OCI-LY7 (cell line): ENCODE data around the gene NIF3L1. TPM values are rescaled to one million over a fixed set of nuclear protein-coding genes. Genes with fewer than 3 reads are reported as not detected.

Experiments
- BruUV-seq: library from RNA; stranded (reverse); fragments of 400-500 nt; replicated peaks from 2 replicates; lab custom pipeline; 2021; lab: Mats Ljungman, UMichigan
- CTCF ChIA-PET: fragments of 300-600 bp; sonication (Branson Sonifier 250); formaldehyde crosslinking; loops from one replicate; lab custom pipeline; 2022; ENCODE audit warnings: antibody characterized with exemption; ENCODE audit not compliant: unreplicated experiment; lab: Charles Lee
- POLR2A ChIA-PET: fragments of 300-600 bp; sonication (Branson Sonifier 250); formaldehyde crosslinking; loops from one replicate; lab custom pipeline; 2022; ENCODE audit warnings: antibody characterized with exemption; lab: Charles Lee
- DNase-seq: peaks from one replicate; pipeline ENCODE4 v3.0.0-alpha.2; 2015; ENCODE audit warnings: low spot score
- H2AFZ ChIP-seq: fragments of 200-600 bp; sonication (generic), shearing (Covaris generic); 2 replicates; pipeline ENCODE4 v1.6.1; 2014; ENCODE audit warnings: mild to moderate bottlenecking, antibody characterized with exemption, low read length, moderate library complexity
- H3K27ac ChIP-seq: fragments of 200-600 bp; sonication (generic); 2 replicates; pipeline ENCODE4 v1.5.1; 2014; ENCODE audit warnings: mixed run types, low read depth, mild to moderate bottlenecking, moderate library complexity, low read length, inconsistent platforms; ENCODE audit not compliant: poor library complexity, severe bottlenecking
- H3K36me3 ChIP-seq: fragments of 200-600 bp; sonication (generic); 2 replicates; pipeline ENCODE4 v1.6.1; 2014; ENCODE audit warnings: mild to moderate bottlenecking, antibody characterized with exemption, low read length, moderate library complexity, mixed read lengths; ENCODE audit not compliant: insufficient read depth
- H3K4me1 ChIP-seq: fragments of 200-600 bp; sonication (generic); 2 replicates; pipeline ENCODE4 v1.5.1; 2014; ENCODE audit warnings: mild to moderate bottlenecking, low read length; ENCODE audit not compliant: insufficient read depth, poor library complexity, severe bottlenecking
- H3K4me2 ChIP-seq: fragments of 200-600 bp; sonication (generic); 2 replicates; pipeline ENCODE4 v1.6.1; 2014; ENCODE audit warnings: mild to moderate bottlenecking, low read length
- H3K4me3 ChIP-seq: fragments of 200-600 bp; sonication (generic); 2 replicates; pipeline ENCODE4 v1.5.1; 2014; ENCODE audit warnings: mild to moderate bottlenecking, low read depth, low read length; ENCODE audit not compliant: poor library complexity, severe bottlenecking
- H3K79me2 ChIP-seq: fragments of 200-600 bp; sonication (generic); 2 replicates; pipeline ENCODE4 v1.6.1; 2016; ENCODE audit warnings: low read depth, mild to moderate bottlenecking, low read length, moderate library complexity, mixed read lengths; ENCODE audit not compliant: insufficient read depth
- H3K9me2 ChIP-seq: fragments of 200-600 bp; sonication (generic); 2 replicates; pipeline ENCODE4 v1.6.1; 2016; ENCODE audit warnings: mild to moderate bottlenecking, low read length, mixed read lengths; ENCODE audit not compliant: insufficient read depth
- H3K9me3 ChIP-seq: fragments of 200-600 bp; sonication (generic); 2 replicates; pipeline ENCODE4 v1.6.1; 2014; ENCODE audit warnings: mild to moderate bottlenecking, mixed run types, low read length, mixed read lengths
- H4K20me1 ChIP-seq: fragments of 200-600 bp; sonication (generic); 2 replicates; pipeline ENCODE4 v1.6.1; 2014; ENCODE audit warnings: mild to moderate bottlenecking, antibody characterized with exemption, low read length, moderate library complexity, mixed read lengths; ENCODE audit not compliant: insufficient read depth
- EZH2phosphoT487 ChIP-seq: fragments of 200-600 bp; sonication (generic); IDR thresholded peaks from 2 replicates; pipeline ENCODE4 v1.6.1; 2018; ENCODE audit warnings: low read depth, borderline replicate concordance, mild to moderate bottlenecking, mixed run types, antibody characterized with exemption, low read length, moderate library complexity, mixed read lengths
- intact Hi-C: fragments of 100-400 bp; cut with micrococcal nuclease; formaldehyde crosslinking; loops from one replicate; pipeline ENCODE4 v1.10.0; 2022; ENCODE audit not compliant: unreplicated experiment
- total RNA-seq, 2 experiments: library from RNA; depleted of rRNA in 1 of 2; stranded (reverse); fragments of >200 nt in 1 of 2; shearing (Covaris generic) in 1 of 2; gene quantifications; 2 replicates each; pipeline ENCODE4 v1.2.3, GENCODE V29; 2014 to 2022
- TF ChIP-seq, protein P1 (sequence below): fragments of 200-600 bp; sonication (generic); conservative IDR thresholded peaks from 2 replicates; pipeline ENCODE4 v1.5.1; 2014; ENCODE audit warnings: mild to moderate bottlenecking, antibody characterized with exemption, low read length, moderate library complexity, mixed read lengths

Gene NIF3L1
- total RNA-seq, 2 experiments from 2014 or later: 60.4 to 68.4 TPM

DNA sequence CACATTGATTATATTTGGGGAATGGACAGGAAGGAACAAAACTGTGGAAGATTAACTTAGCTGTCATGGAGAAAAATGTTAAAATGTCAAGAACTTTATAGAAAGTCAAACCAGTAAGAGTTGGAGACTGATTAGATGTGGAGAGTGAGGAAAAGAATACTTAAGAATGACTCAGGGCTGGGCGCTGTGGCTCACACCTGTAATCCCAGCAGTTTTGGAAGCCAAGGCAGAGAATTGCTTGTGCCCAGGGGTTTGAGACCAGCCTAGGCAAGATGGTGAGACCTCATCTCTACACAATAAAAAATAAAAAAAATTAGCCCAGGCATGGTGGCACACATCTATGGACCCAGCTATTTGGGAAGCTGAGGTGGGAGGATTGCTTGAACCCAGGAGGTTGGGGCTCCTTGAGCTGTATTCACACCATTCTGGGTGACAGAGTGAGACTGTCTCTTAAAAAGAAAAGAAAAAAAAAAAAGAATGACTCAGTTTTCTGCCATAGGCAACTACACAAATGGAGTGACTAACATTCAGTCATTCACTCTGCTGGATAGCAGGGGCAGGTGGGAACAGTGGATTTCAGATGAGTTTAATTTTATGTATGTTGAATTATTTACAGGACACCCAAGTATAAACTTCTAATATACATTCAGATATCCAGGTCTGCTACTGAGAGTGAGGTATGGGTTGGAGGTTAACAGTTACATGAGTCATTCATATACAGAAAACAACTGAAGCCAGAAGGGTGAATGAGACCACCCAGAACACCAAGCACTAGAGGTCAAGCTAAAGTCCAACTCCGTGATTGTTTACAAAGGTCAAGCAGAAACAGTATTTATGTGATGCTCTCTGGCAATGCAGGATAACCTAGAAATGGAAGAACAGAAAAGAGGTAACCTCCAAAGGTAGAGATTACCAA, 40.4 kb downstream of the NIF3L1 start:
- DNase-seq: no peak
- peaks cover 60% of the 10 kb centered on the region for H3K36me3 ChIP-seq
- H3K79me2 ChIP-seq: no peaks in the 10 kb centered on the region
- intact Hi-C loops: no loop called here
- TF ChIP-seq, protein P1, sequence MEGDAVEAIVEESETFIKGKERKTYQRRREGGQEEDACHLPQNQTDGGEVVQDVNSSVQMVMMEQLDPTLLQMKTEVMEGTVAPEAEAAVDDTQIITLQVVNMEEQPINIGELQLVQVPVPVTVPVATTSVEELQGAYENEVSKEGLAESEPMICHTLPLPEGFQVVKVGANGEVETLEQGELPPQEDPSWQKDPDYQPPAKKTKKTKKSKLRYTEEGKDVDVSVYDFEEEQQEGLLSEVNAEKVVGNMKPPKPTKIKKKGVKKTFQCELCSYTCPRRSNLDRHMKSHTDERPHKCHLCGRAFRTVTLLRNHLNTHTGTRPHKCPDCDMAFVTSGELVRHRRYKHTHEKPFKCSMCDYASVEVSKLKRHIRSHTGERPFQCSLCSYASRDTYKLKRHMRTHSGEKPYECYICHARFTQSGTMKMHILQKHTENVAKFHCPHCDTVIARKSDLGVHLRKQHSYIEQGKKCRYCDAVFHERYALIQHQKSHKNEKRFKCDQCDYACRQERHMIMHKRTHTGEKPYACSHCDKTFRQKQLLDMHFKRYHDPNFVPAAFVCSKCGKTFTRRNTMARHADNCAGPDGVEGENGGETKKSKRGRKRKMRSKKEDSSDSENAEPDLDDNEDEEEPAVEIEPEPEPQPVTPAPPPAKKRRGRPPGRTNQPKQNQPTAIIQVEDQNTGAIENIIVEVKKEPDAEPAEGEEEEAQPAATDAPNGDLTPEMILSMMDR: no peak
- no peak for TF ChIP-seq EZH2phosphoT487
- H2AFZ ChIP-seq: no peak overlapping the region
- no peaks in the 10 kb centered on the region for H3K9me3 ChIP-seq
- ChIA-PET CTCF (no interaction called here), POLR2A (interaction anchor here (0.8 kb wide), 1 partner anchor 203 kb away, joined by 7 read pairs; no protein-coding TSS in a partner anchor)
- no peaks in the 10 kb centered on the region for H3K4me1 ChIP-seq
- no peak overlapping the region for H3K4me2 ChIP-seq
- no peaks in the 10 kb centered on the region for H3K9me2 ChIP-seq
- H4K20me1 ChIP-seq: no peaks in the 10 kb centered on the region
- no peak overlapping the region for H3K27ac ChIP-seq
- H3K4me3 ChIP-seq: no peak overlapping the region
- no TSS peak for BruUV-seq

DNA sequence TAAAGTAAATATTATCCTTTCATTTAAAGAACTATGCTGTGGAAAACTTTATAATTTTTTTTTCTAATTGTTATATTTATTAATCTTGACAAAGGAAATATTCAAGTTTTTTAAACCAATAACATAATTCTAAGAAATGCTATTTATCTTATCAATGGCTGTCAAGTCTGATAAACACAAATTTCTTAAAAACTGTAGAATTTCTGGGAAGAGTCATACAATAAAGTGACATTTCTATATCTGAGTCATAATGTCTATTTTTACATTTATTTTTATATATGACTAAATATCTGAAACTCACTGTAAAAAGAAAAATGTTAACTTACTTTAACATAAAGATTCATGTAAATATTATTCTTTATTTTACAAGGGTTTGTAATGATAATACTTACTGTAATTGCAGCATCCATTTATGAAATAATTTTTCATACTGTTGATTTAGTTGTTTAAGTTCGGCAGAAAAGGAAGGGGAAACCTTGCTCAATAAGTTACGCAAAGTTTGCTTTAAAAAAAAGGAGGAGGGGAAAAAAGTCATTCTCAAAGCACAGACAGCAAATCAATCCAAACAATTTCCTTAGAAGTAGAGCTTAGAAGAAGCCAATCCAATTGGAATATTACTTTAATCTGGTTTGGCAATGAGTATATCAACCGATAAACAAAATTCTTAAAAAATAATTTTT, 41.9 kb downstream of the NIF3L1 start:
- Histone ChIP-seq H3K79me2 (no peaks in the 10 kb centered on the region), H3K9me3 (no peaks in the 10 kb centered on the region), H3K4me1 (no peaks in the 10 kb centered on the region), H3K9me2 (no peaks in the 10 kb centered on the region), H3K4me3 (no peak overlapping the region), H4K20me1 (no peaks in the 10 kb centered on the region), H3K27ac (no peak overlapping the region), H2AFZ (no peak overlapping the region), H3K36me3 (peaks cover 67% of the 10 kb centered on the region), H3K4me2 (no peak overlapping the region)
- TF ChIP-seq, protein P1: no peak
- no peak for TF ChIP-seq EZH2phosphoT487
- ChIA-PET CTCF (no interaction called here), POLR2A (interaction anchor here (0.8 kb wide), 1 partner anchor 26 kb away, joined by 3 read pairs; no protein-coding TSS in a partner anchor)
- no peak for DNase-seq
- intact Hi-C loops: no loop called here
- no TSS peak for BruUV-seq
